Calu3 (cell line): ENCODE results near the gene TRIM22. TPM values are rescaled to one million over a fixed set of nuclear protein-coding genes. Genes with fewer than 3 reads are reported as not detected.
A peak's percentile ranks its signal among the peaks of the same experiment; 100 is the strongest.

Experiments
- Bru-seq: library from RNA; stranded (reverse); fragments of 400-500 nt; gene quantifications from one replicate; lab custom pipeline; 2021; lab: Mats Ljungman, UMichigan
- BruChase-seq, 2 experiments: library from RNA; stranded (reverse); fragments of 400-500 nt; gene quantifications; one replicate each; lab custom pipeline; 2021; lab: Mats Ljungman, UMichigan
- BruUV-seq: library from RNA; stranded (reverse); fragments of 400-500 nt; replicated peaks from 2 replicates; lab custom pipeline; 2021; lab: Mats Ljungman, UMichigan
- CTCF ChIA-PET: fragments of 300-600 bp; sonication (Branson Sonifier 250); formaldehyde crosslinking; loops from one replicate; lab custom pipeline; 2022; ENCODE audit warnings: antibody characterized with exemption; lab: Charles Lee
- DNase-seq: peaks from one replicate; pipeline ENCODE4 v3.0.0; 2022
- H3K27ac Mint-ChIP-seq: one replicate; pipeline ENCODE4 v1.8.0; 2022; ENCODE audit warnings: mixed read lengths; ENCODE audit not compliant: unreplicated experiment
- H3K27me3 Mint-ChIP-seq: one replicate; pipeline ENCODE4 v1.8.0; 2022; ENCODE audit warnings: mixed read lengths; ENCODE audit not compliant: unreplicated experiment
- H3K36me3 Mint-ChIP-seq: one replicate; pipeline ENCODE4 v1.8.0; 2022; ENCODE audit warnings: mild to moderate bottlenecking, moderate library complexity, mixed read lengths; ENCODE audit not compliant: insufficient read depth, unreplicated experiment
- H3K4me1 Mint-ChIP-seq: one replicate; pipeline ENCODE4 v1.8.0; 2022; ENCODE audit warnings: mild to moderate bottlenecking, low read depth, mixed read lengths; ENCODE audit not compliant: unreplicated experiment
- H3K4me3 Mint-ChIP-seq: one replicate; pipeline ENCODE4 v1.8.0; 2022; ENCODE audit warnings: mild to moderate bottlenecking, low read depth, moderate library complexity, mixed read lengths; ENCODE audit not compliant: unreplicated experiment
- H3K9me3 Mint-ChIP-seq: one replicate; pipeline ENCODE4 v1.8.0; 2022; ENCODE audit warnings: low read depth, mixed read lengths; ENCODE audit not compliant: unreplicated experiment
- CTCF ChIP-seq: fragments of 200-600 bp; IDR thresholded peaks from one replicate; pipeline ENCODE4 v1.8.0; 2022; ENCODE audit warnings: antibody characterized with exemption; ENCODE audit not compliant: unreplicated experiment
- intact Hi-C: fragments of 100-400 bp; cut with micrococcal nuclease; formaldehyde crosslinking; loops from one replicate; pipeline ENCODE4 v1.10.0; 2022; ENCODE audit not compliant: unreplicated experiment
- long read RNA-seq: library from polyadenylated mRNA; stranded (forward); transcript quantifications from one replicate; pipeline ENCODE4 v2.0.0, GENCODE V29; 2022
- total RNA-seq: library from RNA; stranded (reverse); gene quantifications from 2 replicates; pipeline ENCODE4 v1.2.3, GENCODE V29; 2022

The TRIM22 gene
- total RNA-seq (11.5 and 37.8 TPM in 2 replicates), Bru-seq, nascent RNA (percentile 71 among the genes with signal in this experiment), BruChase-seq, experiment 1, labeled RNA remaining after a 6-hour chase (percentile 67 among the genes with signal in this experiment), BruChase-seq, experiment 2, labeled RNA remaining after a 2-hour chase (percentile 55 among the genes with signal in this experiment)
- long read RNA-seq, transcript TRIM22-201 (8 exons, 2,989 nt), result major isoform, 23 of 33 reads
- long read RNA-seq, partial matches to known transcripts, result 2 of 33 reads
- long read RNA-seq, other reads (novel, unspliced or antisense), result 8 of 33 reads

- TF ChIP-seq CTCF, result no peak
- H3K9me3 Mint-ChIP-seq, result no peaks in the 10 kb centered on the region
- H3K36me3 Mint-ChIP-seq, result peaks cover 8% of the 10 kb centered on the region
- peaks cover 9% of the 10 kb centered on the region for H3K4me1 Mint-ChIP-seq
- CTCF ChIA-PET, result no interaction called here
- no TSS peak for BruUV-seq
- H3K27me3 Mint-ChIP-seq, result no peaks in the 10 kb centered on the region
- intact Hi-C loops, result no loop called here
- H3K27ac Mint-ChIP-seq, result peak within 1 kb of the TSS; percentile 75
- peak within 1 kb of the TSS; percentile 40 for H3K4me3 Mint-ChIP-seq
- no peak for DNase-seq
These were observed at the start of gene TRIM22 for GRCh38 chr11:5689551-5689983. Gene TRIM22 (plus strand): TSS chr11:5689790. CDS start chr11:5696233, 6,443 bp downstream.

GRCh38 chr11:5639953-5640352, 49.6 kb upstream of the TRIM22 start:
- CTCF ChIA-PET, result interaction anchor here (0.6 kb wide), 1 partner anchor 17 kb away, joined by 3 read pairs; no protein-coding TSS in a partner anchor
- intact Hi-C loops, result no loop called here
- H3K27me3 Mint-ChIP-seq, result no peaks in the 10 kb centered on the region
- TF ChIP-seq CTCF, result no peak
- no peak overlapping the region for H3K27ac Mint-ChIP-seq
- no peaks in the 10 kb centered on the region for H3K36me3 Mint-ChIP-seq
- BruUV-seq, result no TSS peak
- H3K4me3 Mint-ChIP-seq, result no peak overlapping the region
- H3K9me3 Mint-ChIP-seq, result no peaks in the 10 kb centered on the region
- no peak for DNase-seq
- H3K4me1 Mint-ChIP-seq, result no peaks in the 10 kb centered on the region

- H3K4me3 Mint-ChIP-seq, result no peak overlapping the region
These were observed 46.0 kb upstream of the TRIM22 start for GRCh38 chr11:5643585-5643984.

GRCh38 chr11:5646139-5646538, 43.5 kb upstream of the TRIM22 start:
- TF ChIP-seq CTCF, result no peak
- no peaks in the 10 kb centered on the region for H3K9me3 Mint-ChIP-seq

More at GRCh38 chr11:5643585-5643984, 46.0 kb upstream of the TRIM22 start:
- H3K27ac Mint-ChIP-seq, result no peak overlapping the region
- no peaks in the 10 kb centered on the region for H3K27me3 Mint-ChIP-seq
- DNase-seq, result no peak
- intact Hi-C loops, result no loop called here
- H3K36me3 Mint-ChIP-seq, result no peaks in the 10 kb centered on the region
- H3K4me1 Mint-ChIP-seq, result no peaks in the 10 kb centered on the region
- CTCF ChIA-PET, result no interaction called here
- TF ChIP-seq CTCF, result no peak
- no TSS peak for BruUV-seq
- H3K9me3 Mint-ChIP-seq, result no peaks in the 10 kb centered on the region

More at GRCh38 chr11:5646139-5646538, 43.5 kb upstream of the TRIM22 start:
- H3K4me1 Mint-ChIP-seq, result no peaks in the 10 kb centered on the region
- H3K27ac Mint-ChIP-seq, result no peak overlapping the region
- intact Hi-C loops, result no loop called here
- no peak overlapping the region for H3K4me3 Mint-ChIP-seq
- CTCF ChIA-PET, result no interaction called here
- no TSS peak for BruUV-seq
- DNase-seq, result no peak
- H3K36me3 Mint-ChIP-seq, result no peaks in the 10 kb centered on the region
- H3K27me3 Mint-ChIP-seq, result no peaks in the 10 kb centered on the region
